Stimulated activated CD4-positive, alpha-beta T cell treated with anti-CD3 and anti-CD28 coated beads, Interleukin-1b, Interleukin-23, amount 100 ng/mL, for 48 hours (primary cell): Measurements from ENCODE around the gene R3HDM4.

Experiments used
- DNase-seq: peaks from one replicate; pipeline ENCODE4 v3.0.0-alpha.2; 2020

R3HDM4 gene

GRCh38 chr19:929203-929890 lies 16.3 kb upstream of the R3HDM4 start:
- no peak for DNase-seq

DNA sequence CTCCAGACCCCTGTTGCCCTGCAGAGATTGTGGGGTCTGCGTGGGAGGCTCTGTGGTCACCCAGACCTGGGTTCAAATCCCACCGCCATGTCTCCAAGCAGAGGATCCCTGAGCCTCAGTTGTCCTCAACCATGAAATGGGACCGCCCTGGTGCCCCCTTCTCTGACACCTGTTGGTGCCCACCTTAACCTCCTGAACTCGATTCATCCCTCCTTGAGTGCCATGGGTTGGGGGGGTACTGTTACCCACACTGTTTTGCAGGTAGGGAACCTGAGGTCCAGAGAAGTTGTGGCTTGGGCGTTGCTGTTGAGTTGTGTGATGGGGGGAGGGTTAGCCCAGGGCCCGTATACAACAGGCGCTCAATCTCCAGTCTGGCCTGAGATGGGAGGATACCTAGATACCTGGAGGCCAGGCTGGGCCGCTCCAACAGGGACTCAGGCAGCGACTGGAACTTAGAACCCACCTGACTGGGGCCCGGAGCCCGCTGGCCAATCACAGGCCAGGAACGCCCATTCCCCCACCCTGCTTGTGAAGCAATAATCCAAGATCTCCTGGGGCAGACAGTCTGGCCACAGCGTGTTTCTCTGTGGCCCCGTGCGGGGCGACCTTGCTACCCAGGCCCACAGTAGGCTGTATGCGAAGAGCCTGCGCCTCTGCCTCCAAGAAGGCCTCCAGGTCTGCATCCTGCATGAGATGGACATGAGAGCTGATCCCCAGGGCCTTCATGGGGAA lies 15.6 kb upstream of the R3HDM4 start:
- no peak for DNase-seq

DNA sequence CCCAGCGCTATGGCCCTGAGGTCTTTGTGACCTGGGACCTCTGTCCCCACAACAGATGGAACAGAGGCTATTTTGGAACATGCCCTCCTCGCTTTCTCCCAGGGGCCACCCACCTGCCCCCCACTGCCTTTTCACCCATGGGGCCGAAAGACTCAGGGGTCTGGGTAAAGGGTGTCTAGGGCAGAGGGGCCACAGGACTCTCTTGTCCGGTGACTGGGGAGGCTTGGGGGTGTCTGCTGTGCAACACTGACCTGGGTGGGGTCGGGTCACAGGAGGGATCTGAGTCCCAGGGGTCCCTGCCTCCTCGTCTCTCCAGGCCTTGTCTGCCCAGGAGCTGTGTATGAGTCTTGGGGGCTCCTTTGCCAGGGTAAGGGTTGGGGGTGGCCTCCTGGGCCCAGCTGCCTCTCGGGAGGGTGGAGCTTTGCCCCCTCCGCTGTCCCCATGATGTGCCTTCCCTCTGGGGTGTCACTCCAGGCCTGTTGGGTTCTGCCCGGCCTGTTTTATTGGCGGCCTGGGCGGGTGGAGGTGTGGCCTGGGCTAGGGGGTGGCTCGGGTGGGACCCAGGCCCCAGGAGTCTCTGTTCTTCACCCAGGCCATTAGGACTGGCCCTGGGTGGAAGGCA lies 14.9 kb upstream of the R3HDM4 start:
- DNase-seq = no peak

- no peak for DNase-seq
Observed at GRCh38 chr19:927351-927779, 14.3 kb upstream of the R3HDM4 start.

DNA sequence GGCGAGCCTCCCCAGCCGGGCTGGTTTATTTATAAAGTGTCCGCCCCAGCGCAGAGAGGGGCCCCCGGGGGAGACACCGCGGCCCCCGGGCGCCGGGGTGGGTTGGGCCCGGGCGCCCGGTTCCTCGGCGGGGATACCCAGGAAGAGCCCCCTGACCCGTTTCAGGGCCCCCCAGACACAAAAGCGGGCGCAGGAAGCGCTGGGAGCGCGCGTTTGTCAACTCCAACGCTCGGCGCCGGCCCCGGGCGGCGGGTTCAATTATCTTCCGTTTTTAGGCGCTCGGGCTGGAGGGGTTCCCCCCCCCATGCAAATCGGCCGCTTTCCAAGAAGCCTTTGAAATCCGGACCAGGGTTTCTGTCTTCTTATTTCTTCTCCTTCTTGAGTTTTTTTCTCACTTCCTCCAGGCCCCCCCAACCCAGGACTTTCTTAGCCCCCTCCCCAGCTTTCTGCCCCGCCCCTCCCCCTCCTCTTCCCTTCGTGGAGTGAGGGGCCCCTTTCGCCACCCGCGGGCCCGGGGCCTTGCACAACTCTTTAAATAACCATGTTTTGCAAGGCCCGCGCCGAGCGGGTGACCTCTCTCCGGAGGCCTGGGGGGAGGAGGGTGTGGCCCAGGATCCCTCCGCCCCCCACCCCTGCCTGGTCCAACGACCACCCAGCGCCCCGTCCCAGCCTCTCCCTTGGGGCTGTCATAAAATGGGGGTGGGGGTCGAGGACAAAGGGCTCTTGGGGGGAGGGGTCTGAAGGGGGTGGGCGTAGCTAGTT lies 13.8 kb upstream of the R3HDM4 start:
- peak; percentile 60 for DNase-seq

DNA sequence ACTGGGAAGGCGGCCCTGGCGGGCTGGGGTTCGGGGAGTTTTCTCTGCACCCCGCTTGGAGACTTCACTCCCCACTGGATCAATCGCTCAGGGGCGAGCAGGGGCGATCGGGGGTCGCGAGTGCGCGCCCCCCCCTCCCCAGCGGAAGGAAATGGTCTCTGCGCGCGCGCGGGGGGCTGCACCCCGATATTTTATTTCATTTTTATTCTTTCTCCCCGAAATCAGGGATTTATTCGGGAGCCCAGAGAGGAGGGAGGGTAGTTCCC lies 13.2 kb upstream of the R3HDM4 start:
- DNase-seq = no peak

GRCh38 chr19:925526-926322 lies 12.7 kb upstream of the R3HDM4 start, which contains the start of gene ARID3A:
ARID3A (plus strand) TSS chr19:926035; CDS start chr19:929529, 3,494 bp downstream.
- peak; percentile 69 for DNase-seq

- peak; percentile 70 for DNase-seq
Observed at GRCh38 chr19:925087-925525, 12.1 kb upstream of the R3HDM4 start.

- DNase-seq = peak; percentile 72
Observed at GRCh38 chr19:924553-925086, 11.6 kb upstream of the R3HDM4 start.

- peak; percentile 74 for DNase-seq
Observed at GRCh38 chr19:920051-920864, 7.2 kb upstream of the R3HDM4 start.

- peak; percentile 67 for DNase-seq
Observed at GRCh38 chr19:919199-920050, 6.4 kb upstream of the R3HDM4 start.

- DNase-seq = peak; percentile 68
Observed at GRCh38 chr19:918481-919198, 5.6 kb upstream of the R3HDM4 start.

- no peak for DNase-seq
Observed at GRCh38 chr19:918152-918437, 5.1 kb upstream of the R3HDM4 start.

DNA sequence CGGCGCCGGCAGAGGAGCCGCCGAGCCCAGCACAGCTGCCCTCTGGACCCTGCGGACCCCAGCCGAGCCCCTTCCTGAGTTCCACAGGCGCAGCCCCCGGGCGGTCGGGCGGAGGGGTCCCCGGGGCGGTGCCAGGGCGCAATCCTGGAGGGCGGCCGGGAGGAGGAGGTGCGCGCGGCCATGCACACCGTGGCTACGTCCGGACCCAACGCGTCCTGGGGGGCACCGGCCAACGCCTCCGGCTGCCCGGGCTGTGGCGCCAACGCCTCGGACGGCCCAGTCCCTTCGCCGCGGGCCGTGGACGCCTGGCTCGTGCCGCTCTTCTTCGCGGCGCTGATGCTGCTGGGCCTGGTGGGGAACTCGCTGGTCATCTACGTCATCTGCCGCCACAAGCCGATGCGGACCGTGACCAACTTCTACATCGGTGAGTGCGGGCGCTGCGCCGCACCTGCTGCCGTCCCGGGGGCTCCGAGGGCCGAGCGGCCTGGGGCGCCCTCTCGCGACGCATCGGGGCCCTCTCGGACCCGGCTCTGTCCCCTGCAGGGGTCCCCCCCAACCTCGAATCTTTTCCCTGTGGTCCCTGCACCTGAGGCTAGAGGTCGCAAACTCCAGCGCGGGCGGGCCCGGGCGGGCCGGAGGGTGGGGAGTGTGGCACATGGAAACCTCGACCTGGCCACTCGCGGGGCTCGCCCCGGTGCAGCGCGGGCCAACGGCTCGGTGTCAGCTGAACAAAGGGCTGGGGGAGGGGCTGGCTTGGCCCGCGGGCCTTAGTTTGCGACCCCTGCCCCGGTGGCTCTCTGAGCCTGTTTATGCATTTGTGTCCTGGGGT lies 4.5 kb upstream of the R3HDM4 start, which contains the start of gene KISS1R:
KISS1R (plus strand) TSS at position 11 of the 829 bp plus-strand sequence; CDS start at position 181, 170 bp downstream.
- DNase-seq = peak; percentile 50

GRCh38 chr19:916645-917322 lies 3.8 kb upstream of the R3HDM4 start:
- DNase-seq = peak; percentile 51

- no peak for DNase-seq
Observed at GRCh38 chr19:912181-913079, 589 bp downstream of the R3HDM4 start.
